ENCODE data around the gene SMG6. TPM values are rescaled to one million over a fixed set of nuclear protein-coding genes. Genes with fewer than 3 reads are reported as not detected.

Gene SMG6
- total RNA-seq, 6 experiments from 2014 or later, result 7.4 to 10.4 (median 8.9) TPM

DNA sequence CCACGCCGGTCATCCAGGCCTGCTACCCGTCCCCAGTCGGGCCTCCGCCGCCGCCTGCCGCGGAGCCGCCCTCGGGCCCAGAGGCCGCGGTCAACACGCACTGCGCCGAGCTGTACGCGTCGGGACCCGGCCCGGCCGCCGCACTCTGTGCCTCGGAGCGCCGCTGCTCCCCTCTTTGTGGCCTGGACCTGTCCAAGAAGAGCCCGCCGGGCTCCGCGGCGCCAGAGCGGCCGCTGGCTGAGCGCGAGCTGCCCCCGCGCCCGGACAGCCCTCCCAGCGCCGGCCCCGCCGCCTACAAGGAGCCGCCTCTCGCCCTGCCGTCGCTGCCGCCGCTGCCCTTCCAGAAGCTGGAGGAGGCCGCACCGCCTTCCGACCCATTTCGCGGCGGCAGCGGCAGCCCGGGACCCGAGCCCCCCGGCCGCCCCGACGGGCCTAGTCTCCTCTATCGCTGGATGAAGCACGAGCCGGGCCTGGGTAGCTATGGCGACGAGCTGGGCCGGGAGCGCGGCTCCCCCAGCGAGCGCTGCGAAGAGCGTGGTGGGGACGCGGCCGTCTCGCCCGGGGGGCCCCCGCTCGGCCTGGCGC is 246.3 kb downstream of the SMG6 start:
- Histone ChIP-seq H3K4me3 (peak overlapping the region in 2 of 3 donors; percentile 14 to 59), H3K27ac (peak overlapping the region in 2 of 3 donors; percentile 71 to 84), H3K9me3 (no peaks in the 10 kb centered on the region), H3K36me3 (no peaks in the 10 kb centered on the region), H3K4me1 (peaks cover 0 to 33% (median 5%) of the 10 kb centered on the region in 4 donors), H3K27me3 (peaks cover 0 to 19% of the 10 kb centered on the region in 2 donors)
- WGBS (ENCODE audit: insufficient coverage, low coverage, low lambda C conversion rate, missing lambda C conversion rate), result 43% methylated on average over 17 of the region's 81 CpGs
- DNase-seq (no peak), ATAC-seq (no peak)
- TF ChIP-seq, protein P1, sequence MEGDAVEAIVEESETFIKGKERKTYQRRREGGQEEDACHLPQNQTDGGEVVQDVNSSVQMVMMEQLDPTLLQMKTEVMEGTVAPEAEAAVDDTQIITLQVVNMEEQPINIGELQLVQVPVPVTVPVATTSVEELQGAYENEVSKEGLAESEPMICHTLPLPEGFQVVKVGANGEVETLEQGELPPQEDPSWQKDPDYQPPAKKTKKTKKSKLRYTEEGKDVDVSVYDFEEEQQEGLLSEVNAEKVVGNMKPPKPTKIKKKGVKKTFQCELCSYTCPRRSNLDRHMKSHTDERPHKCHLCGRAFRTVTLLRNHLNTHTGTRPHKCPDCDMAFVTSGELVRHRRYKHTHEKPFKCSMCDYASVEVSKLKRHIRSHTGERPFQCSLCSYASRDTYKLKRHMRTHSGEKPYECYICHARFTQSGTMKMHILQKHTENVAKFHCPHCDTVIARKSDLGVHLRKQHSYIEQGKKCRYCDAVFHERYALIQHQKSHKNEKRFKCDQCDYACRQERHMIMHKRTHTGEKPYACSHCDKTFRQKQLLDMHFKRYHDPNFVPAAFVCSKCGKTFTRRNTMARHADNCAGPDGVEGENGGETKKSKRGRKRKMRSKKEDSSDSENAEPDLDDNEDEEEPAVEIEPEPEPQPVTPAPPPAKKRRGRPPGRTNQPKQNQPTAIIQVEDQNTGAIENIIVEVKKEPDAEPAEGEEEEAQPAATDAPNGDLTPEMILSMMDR (IDR thresholded peaks at IDR 0.05), result no peak
- no peak for TF ChIP-seq POLR2A (IDR thresholded peaks at IDR 0.05)
- intact Hi-C loops (cut with DNase I), result loop anchor here (5.0 to 10.0 kb wide), 2 partner anchors 185 to 188 kb away; no protein-coding TSS in a partner anchor

- DNase-seq, result peak in 1 of 3 donors; percentile 54
- WGBS (ENCODE audit: insufficient coverage, low coverage, low lambda C conversion rate, missing lambda C conversion rate), result 18% methylated on average over 14 of the region's 85 CpGs
- Histone ChIP-seq H3K27ac (peak overlapping the region; percentile 50 to 84 (median 71)), H3K36me3 (no peaks in the 10 kb centered on the region), H3K4me1 (peaks cover 0 to 33% (median 5%) of the 10 kb centered on the region in 4 donors), H3K9me3 (no peaks in the 10 kb centered on the region), H3K27me3 (peaks cover 0 to 19% of the 10 kb centered on the region in 2 donors), H3K4me3 (peak overlapping the region; percentile 26 to 59 (median 32))
- intact Hi-C loops (cut with DNase I), result loop anchor here (5.0 to 10.0 kb wide), 2 partner anchors 186 to 188 kb away; no protein-coding TSS in a partner anchor
- peak in 1 of 4 donors; percentile 3 for ATAC-seq
- TF ChIP-seq, protein P1 (IDR thresholded peaks at IDR 0.05), result peak in 3 of 4 donors; percentile 6 to 32 (median 26)
- no peak for TF ChIP-seq POLR2A (IDR thresholded peaks at IDR 0.05)
Measured at GRCh38 chr17:2056206-2057174, 247.1 kb downstream of the SMG6 start.

- TF ChIP-seq POLR2A (IDR thresholded peaks at IDR 0.05), result no peak
- TF ChIP-seq, protein P1 (IDR thresholded peaks at IDR 0.05), result no peak
- WGBS (ENCODE audit: insufficient coverage, low coverage, low lambda C conversion rate, missing lambda C conversion rate), result 7% methylated on average over 3 of the region's 113 CpGs
- no peaks in the 10 kb centered on the region for H3K36me3 ChIP-seq
- peak overlapping the region; percentile 35 to 59 (median 49) for H3K4me3 ChIP-seq
- DNase-seq (peak in 2 of 3 donors; percentile 54 to 63), ATAC-seq (peak in 1 of 4 donors; percentile 6)
- intact Hi-C loops (cut with DNase I), result loop anchor here (5.0 to 10.0 kb wide), 2 partner anchors 187 to 189 kb away; no protein-coding TSS in a partner anchor
- no peaks in the 10 kb centered on the region for H3K9me3 ChIP-seq
- H3K4me1 ChIP-seq, result peaks cover 0 to 38% (median 5%) of the 10 kb centered on the region in 4 donors
- peaks cover 0 to 19% of the 10 kb centered on the region in 2 donors for H3K27me3 ChIP-seq
- H3K27ac ChIP-seq, result peak overlapping the region; percentile 50 to 89 (median 71)
Measured at GRCh38 chr17:2055292-2056205, 248.0 kb downstream of the SMG6 start.
